HepG2 (cell line): ENCODE data around the gene NOL4L. TPM values are rescaled to one million over a fixed set of nuclear protein-coding genes. Genes with fewer than 3 reads are reported as not detected.

Experiments
- BCL6 ChIP-seq: IDR thresholded peaks from 2 replicates; pipeline ENCODE4 v1.6.1; 2016; ENCODE audit warnings: missing genetic modification reagents, missing compliant biosample characterization
- HDAC6 ChIP-seq: fragments of 200-600 bp; sonication (generic); IDR thresholded peaks from 2 replicates; pipeline ENCODE4 v1.7.0; 2017; ENCODE audit warnings: mild to moderate bottlenecking, antibody characterized with exemption, low read length, low read depth
- HNRNPL ChIP-seq: fragments of 200-400 bp; formaldehyde crosslinking; IDR thresholded peaks from 2 replicates; pipeline ENCODE4 v1.6.1; 2017; ENCODE audit warnings: mild to moderate bottlenecking, low read depth, low read length
- KAT7 ChIP-seq: IDR thresholded peaks from 2 replicates; pipeline ENCODE4 v1.6.1; 2018; ENCODE audit warnings: borderline replicate concordance, missing compliant biosample characterization
- KLF9 ChIP-seq: IDR thresholded peaks from 2 replicates; pipeline ENCODE4 v1.6.1; 2016; ENCODE audit warnings: low read depth
- MAF1 ChIP-seq: sonication (generic); formaldehyde crosslinking; IDR thresholded peaks from 2 replicates; pipeline ENCODE4 v1.5.0; 2020; ENCODE audit warnings: missing genetic modification reagents, borderline replicate concordance
- NBN ChIP-seq: fragments of 450-650 bp; conservative IDR thresholded peaks from 2 replicates; pipeline ENCODE4 v1.6.1; 2017
- SUZ12 ChIP-seq: fragments of 150-350 bp; IDR thresholded peaks from 2 replicates; pipeline ENCODE4 v1.6.1; 2014; ENCODE audit warnings: low read depth, low read length
- ZBTB42 ChIP-seq: sonication (generic); formaldehyde crosslinking; IDR thresholded peaks from 2 replicates; pipeline ENCODE4 v1.5.0; 2020; ENCODE audit warnings: mild to moderate bottlenecking, missing genetic modification reagents
- ZEB1 ChIP-seq: IDR thresholded peaks from 2 replicates; pipeline ENCODE4 v1.6.1; 2012; ENCODE audit warnings: mild to moderate bottlenecking, low read depth, inconsistent platforms; ENCODE audit not compliant: insufficient replicate concordance
- ZNF12 ChIP-seq: sonication (generic); formaldehyde crosslinking; IDR thresholded peaks from 2 replicates; pipeline ENCODE4 v1.5.0; 2020; ENCODE audit warnings: missing genetic modification reagents
- ZNF34 ChIP-seq: sonication (generic); formaldehyde crosslinking; IDR thresholded peaks from 2 replicates; pipeline ENCODE4 v1.4.0; 2020; ENCODE audit warnings: mild to moderate bottlenecking, missing genetic modification reagents, borderline replicate concordance
- ZNF562 ChIP-seq: sonication (generic); formaldehyde crosslinking; IDR thresholded peaks from 2 replicates; pipeline ENCODE4 v1.8.0; 2022; ENCODE audit warnings: missing genetic modification reagents, borderline replicate concordance
- ZNF569 ChIP-seq: sonication (generic); formaldehyde crosslinking; IDR thresholded peaks from 2 replicates; pipeline ENCODE4 v1.5.0; 2020; ENCODE audit warnings: mild to moderate bottlenecking, missing genetic modification reagents, moderate library complexity, borderline replicate concordance
- ZNF75D ChIP-seq: sonication (generic); formaldehyde crosslinking; IDR thresholded peaks from 2 replicates; pipeline ENCODE4 v1.8.1; 2023; ENCODE audit warnings: missing genetic modification reagents, mild to moderate bottlenecking, borderline replicate concordance
- ZNF782 ChIP-seq: sonication (generic); formaldehyde crosslinking; IDR thresholded peaks from 2 replicates; pipeline ENCODE4 v1.4.0; 2020; ENCODE audit warnings: missing genetic modification reagents, mild to moderate bottlenecking, borderline replicate concordance
- polyA plus RNA-seq, 8 experiments: library from polyadenylated mRNA; depleted of rRNA in 3 of 8; stranded (reverse) in 7 of 8; unstranded in 1 of 8; fragments of >200 nt; fragmentation: Illumina TruSeq in 4 of 8; extraction: Trizol in 4 of 8; gene quantifications; 2 replicates each; pipeline versions ENCODE4 v1.2.1 to v1.2.3, GENCODE V29; 2011 to 2016; ENCODE audit warnings: low read depth in 4 of 8, missing spikeins in 1 of 8, mixed read lengths in 1 of 8; ENCODE audit not compliant: insufficient read depth in 1 of 8
- total RNA-seq, 5 experiments: library from RNA; depleted of rRNA; stranded (reverse); fragments of >200 nt; fragmentation: Illumina TruSeq; extraction: Trizol; gene quantifications; 2 replicates each; pipeline ENCODE4 v1.2.3, GENCODE V29; 2016; ENCODE audit warnings: low read depth in 1 of 5
- TF ChIP-seq, protein P1 (sequence below): sonication (generic); formaldehyde crosslinking; IDR thresholded peaks from 2 replicates; pipeline ENCODE4 v1.4.0; 2020; ENCODE audit warnings: missing genetic modification reagents
- TF ChIP-seq, protein P2 (sequence below): sonication (generic); formaldehyde crosslinking; IDR thresholded peaks from 2 replicates; pipeline ENCODE4 v1.8.1; 2023; ENCODE audit warnings: mild to moderate bottlenecking, moderate library complexity, missing genetic modification reagents
- TF ChIP-seq, protein P3 (sequence below): sonication (generic); formaldehyde crosslinking; IDR thresholded peaks from 2 replicates; pipeline ENCODE4 v1.5.0; 2020; ENCODE audit warnings: mild to moderate bottlenecking, missing genetic modification reagents
- TF ChIP-seq, protein P4 (sequence below): sonication (generic); formaldehyde crosslinking; IDR thresholded peaks from 2 replicates; pipeline ENCODE4 v1.8.0; 2022; ENCODE audit warnings: missing genetic modification reagents, mild to moderate bottlenecking, borderline replicate concordance

The NOL4L gene
- total and polyA plus RNA-seq, 2 of the 13 experiments (the other 11 are each of a cell fraction or from before 2014, with no cell fraction given), result 16.6 to 35.4 TPM

DNA sequence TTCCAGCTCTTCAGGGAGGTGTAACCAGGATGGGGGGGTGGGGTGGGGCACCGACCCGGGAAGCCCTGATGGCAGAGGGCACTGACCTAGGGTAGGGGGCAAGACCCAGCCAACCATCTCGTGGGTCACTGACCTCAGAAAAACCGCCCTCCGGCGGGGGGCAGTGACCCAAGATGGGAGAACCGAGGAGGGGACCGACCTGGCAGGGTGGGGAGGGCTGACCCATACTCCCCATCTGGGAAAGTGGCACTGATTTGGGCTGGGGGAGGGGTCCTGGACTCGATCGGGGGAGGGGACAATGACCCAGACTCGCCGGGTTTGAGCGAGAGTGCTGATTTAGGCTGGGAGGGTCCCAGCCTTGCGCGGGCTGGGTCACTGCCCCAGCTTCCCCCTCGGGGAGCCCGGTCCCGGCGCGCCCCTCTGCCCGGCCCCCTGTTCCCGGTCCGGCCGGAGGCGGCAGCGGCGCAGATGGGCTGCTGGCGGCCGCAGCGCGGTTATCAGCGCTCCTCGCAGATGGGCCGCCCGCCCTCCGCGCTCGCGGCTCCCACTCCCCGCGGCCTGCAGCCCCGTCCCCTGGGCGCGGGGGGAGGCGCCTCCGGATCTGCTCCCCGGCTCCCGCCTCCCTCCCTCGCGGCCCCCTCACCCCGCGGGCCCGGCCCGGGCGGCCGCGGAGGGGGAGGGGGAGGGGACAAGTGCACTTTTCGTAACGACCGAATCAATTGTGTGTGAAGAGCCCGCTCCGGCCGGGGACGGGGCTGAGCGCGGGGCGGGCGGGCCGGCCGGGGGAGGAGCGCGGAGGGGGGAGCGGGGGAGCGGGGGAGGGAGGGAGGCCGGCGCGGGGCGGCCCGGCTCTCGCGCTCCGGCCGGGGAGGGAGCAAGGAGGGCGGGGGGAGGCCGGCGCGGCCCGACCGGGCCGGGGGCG, 2.2 kb downstream of the NOL4L start (continued):
- TF ChIP-seq, protein P1, sequence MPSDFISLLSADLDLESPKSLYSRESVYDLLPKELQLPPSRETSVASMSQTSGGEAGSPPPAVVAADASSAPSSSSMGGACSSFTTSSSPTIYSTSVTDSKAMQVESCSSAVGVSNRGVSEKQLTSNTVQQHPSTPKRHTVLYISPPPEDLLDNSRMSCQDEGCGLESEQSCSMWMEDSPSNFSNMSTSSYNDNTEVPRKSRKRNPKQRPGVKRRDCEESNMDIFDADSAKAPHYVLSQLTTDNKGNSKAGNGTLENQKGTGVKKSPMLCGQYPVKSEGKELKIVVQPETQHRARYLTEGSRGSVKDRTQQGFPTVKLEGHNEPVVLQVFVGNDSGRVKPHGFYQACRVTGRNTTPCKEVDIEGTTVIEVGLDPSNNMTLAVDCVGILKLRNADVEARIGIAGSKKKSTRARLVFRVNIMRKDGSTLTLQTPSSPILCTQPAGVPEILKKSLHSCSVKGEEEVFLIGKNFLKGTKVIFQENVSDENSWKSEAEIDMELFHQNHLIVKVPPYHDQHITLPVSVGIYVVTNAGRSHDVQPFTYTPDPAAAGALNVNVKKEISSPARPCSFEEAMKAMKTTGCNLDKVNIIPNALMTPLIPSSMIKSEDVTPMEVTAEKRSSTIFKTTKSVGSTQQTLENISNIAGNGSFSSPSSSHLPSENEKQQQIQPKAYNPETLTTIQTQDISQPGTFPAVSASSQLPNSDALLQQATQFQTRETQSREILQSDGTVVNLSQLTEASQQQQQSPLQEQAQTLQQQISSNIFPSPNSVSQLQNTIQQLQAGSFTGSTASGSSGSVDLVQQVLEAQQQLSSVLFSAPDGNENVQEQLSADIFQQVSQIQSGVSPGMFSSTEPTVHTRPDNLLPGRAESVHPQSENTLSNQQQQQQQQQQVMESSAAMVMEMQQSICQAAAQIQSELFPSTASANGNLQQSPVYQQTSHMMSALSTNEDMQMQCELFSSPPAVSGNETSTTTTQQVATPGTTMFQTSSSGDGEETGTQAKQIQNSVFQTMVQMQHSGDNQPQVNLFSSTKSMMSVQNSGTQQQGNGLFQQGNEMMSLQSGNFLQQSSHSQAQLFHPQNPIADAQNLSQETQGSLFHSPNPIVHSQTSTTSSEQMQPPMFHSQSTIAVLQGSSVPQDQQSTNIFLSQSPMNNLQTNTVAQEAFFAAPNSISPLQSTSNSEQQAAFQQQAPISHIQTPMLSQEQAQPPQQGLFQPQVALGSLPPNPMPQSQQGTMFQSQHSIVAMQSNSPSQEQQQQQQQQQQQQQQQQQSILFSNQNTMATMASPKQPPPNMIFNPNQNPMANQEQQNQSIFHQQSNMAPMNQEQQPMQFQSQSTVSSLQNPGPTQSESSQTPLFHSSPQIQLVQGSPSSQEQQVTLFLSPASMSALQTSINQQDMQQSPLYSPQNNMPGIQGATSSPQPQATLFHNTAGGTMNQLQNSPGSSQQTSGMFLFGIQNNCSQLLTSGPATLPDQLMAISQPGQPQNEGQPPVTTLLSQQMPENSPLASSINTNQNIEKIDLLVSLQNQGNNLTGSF (CRISPR knock-in tag), result peak; percentile 50; the same call in 1 of the 2 replicates
- TF ChIP-seq ZNF75D (CRISPR knock-in tag) (no peak), KLF9 (no peak), ZNF34 (CRISPR knock-in tag) (no peak), MAF1 (CRISPR knock-in tag) (no peak), SUZ12 (no peak), ZNF782 (CRISPR knock-in tag) (no peak), ZNF569 (CRISPR knock-in tag) (no peak), ZNF562 (CRISPR knock-in tag) (no peak), HNRNPL (peak; percentile 86), HDAC6 (no peak), ZNF12 (no peak), BCL6 (CRISPR knock-in tag) (peak; percentile 31; the same call in 1 of the 2 replicates), ZBTB42 (CRISPR knock-in tag) (no peak), KAT7 (CRISPR knock-in tag) (no peak), NBN (no peak), ZEB1 (no peak)
- TF ChIP-seq, protein P2, sequence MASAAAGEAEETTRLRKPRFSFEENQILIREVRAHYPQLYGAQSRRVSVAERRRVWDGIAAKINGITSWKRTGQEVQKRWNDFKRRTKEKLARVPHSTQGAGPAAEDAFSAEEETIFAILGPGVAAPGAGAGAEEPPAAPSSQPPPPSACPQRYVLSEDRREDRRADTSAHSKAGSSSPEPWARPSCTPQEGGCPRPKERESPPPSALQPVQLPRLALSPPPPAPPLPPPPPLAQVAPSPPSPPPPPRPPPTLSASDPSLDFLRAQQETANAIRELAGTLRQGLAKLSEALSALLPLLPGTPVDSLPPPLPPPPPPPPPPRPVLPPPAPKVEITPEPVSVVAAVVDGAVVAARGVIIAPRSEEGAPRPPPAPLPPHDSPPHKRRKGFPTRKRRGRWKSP (CRISPR knock-in tag), result peak; percentile 73; the same call in 1 of the 2 replicates
- TF ChIP-seq, protein P3, sequence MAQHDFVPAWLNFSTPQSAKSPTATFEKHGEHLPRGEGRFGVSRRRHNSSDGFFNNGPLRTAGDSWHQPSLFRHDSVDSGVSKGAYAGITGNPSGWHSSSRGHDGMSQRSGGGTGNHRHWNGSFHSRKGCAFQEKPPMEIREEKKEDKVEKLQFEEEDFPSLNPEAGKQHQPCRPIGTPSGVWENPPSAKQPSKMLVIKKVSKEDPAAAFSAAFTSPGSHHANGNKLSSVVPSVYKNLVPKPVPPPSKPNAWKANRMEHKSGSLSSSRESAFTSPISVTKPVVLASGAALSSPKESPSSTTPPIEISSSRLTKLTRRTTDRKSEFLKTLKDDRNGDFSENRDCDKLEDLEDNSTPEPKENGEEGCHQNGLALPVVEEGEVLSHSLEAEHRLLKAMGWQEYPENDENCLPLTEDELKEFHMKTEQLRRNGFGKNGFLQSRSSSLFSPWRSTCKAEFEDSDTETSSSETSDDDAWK (CRISPR knock-in tag), result no peak
- TF ChIP-seq, protein P4, sequence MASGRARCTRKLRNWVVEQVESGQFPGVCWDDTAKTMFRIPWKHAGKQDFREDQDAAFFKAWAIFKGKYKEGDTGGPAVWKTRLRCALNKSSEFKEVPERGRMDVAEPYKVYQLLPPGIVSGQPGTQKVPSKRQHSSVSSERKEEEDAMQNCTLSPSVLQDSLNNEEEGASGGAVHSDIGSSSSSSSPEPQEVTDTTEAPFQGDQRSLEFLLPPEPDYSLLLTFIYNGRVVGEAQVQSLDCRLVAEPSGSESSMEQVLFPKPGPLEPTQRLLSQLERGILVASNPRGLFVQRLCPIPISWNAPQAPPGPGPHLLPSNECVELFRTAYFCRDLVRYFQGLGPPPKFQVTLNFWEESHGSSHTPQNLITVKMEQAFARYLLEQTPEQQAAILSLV (CRISPR knock-in tag), result no peak; the same call in 1 of the 2 replicates
